GM18505 (cell line): Measurements from ENCODE around the gene DHRSX.
A peak's percentile ranks its signal among the peaks of the same experiment; 100 is the strongest.
"Not testable (repeated sequence)": the region's sequence is repeated elsewhere in the genome, so short reads cannot be mapped to it uniquely, and the experiment has no call there.

Experiments used
- ATAC-seq: cut with Tn5 transposase; IDR thresholded peaks from one replicate; pipeline ENCODE4 v1.9.1; 2021; ENCODE audit not compliant: unreplicated experiment
- POLR2A ChIP-seq: IDR thresholded peaks from 4 replicates; pipeline ENCODE4 v1.6.1; 2011; ENCODE audit warnings: borderline replicate concordance; ENCODE audit not compliant: insufficient read depth, insufficient read length; ENCODE audit errors: extremely low read depth

DHRSX gene

GRCh38 chrX:2507904-2508627, 7.3 kb upstream of the DHRSX start:
- TF ChIP-seq POLR2A: no peak
- no peak for ATAC-seq

- no peak for TF ChIP-seq POLR2A
- no peak for ATAC-seq
These were observed 6.4 kb upstream of the DHRSX start for GRCh38 chrX:2507196-2507595.

GRCh38 chrX:2505341-2505740, 4.6 kb upstream of the DHRSX start:
- not testable (repeated sequence) for ATAC-seq

DNA sequence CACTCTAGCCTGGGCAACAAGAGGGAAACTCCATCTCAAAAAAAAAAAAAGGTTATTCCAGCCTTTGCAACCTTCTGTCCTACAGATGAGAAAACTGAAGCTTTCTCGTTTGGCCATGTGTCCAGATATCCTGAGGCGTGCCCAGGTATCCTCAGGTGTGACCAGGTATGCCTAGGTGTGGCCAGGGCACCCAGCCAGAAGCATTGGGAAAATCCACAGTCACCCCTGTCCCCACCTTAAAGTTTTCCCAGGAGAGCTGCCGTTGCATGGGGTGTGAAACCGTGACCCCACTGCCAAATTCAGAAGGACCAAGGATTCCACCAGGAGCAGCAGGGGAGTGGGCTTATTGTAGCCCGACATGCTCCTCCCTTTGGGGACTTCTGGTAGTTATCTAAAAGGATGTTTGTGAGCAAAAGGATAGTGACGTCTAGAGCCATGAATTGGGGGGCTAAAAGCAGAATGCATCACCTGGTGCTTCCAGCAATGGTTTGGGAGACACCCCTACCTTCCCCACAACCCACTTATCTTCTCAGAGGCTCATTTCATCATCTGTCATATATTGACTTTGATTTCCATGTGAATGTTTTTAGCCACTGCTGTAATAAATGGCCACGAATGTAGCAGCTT, 4.0 kb upstream of the DHRSX start:
- no peak for ATAC-seq
- no peak for TF ChIP-seq POLR2A

DNA sequence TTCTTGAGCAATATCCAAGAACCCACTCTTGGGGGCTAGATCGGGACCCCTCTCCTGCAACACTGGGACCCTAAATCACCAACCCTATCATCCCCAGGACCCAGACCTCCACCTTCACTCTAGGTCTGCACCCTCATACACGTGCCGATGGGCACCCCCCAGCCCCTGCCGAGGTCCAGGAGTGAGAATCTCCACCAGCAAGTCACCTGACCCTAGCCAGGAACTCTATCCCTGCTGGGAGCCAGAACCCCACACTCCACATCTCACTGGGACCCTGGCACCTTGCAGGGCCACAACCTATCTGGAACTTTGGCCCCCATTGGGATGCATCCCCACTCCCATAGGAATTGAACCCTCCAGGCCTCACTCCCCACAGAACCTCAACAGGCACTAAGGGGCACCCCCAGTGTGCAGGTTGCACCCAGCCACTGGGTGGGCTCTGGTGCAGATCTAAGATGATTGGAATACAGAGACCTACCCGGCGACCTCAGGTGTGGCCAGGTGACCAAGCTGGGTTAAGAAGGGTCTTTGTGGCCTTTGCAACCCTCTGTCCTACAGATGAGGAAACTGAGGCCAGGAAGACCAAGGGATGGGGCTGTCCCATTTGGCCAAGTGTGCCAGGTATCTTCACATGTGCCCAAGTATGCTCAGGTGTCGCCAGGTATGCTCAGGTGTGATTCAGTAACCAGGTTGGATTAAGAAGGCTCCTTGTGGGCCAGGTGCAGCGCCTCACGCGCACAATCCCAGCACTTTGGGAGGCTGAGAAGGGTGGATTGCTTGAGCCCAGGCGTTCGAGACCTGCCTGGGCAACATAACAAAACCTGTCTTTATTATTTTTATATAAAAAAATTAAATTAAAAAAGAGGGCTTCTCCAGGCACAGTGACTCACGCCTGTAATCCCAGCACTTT, 3.1 kb upstream of the DHRSX start:
- ATAC-seq: no peak
- TF ChIP-seq POLR2A: no peak

- ATAC-seq: no peak
- no peak for TF ChIP-seq POLR2A
These were observed 2.1 kb upstream of the DHRSX start for GRCh38 chrX:2502668-2503519.

DNA sequence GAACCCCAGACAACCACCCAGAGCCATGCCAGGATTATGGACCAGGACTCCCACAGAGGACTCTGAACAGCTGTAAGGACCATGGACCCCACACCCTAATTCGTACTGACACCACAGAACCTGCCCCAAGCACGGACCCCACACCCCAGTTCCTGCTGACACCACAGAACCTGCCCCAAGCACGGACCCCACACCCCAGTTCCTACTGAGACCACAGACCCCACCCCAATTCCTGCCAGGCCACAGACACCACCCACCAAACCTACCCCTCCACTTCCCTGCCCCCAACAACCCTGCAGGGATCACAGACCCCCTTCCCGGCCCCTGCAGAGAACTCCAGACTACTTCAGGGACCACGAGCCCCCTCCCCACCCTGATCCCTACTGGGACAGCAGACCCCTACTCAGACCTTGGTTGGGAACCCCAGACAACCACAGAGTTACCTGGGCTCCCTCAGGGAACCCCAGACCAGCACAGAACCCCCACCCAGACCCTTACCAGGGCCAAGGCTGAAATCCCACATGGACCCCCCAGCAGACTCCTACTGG, 1.4 kb upstream of the DHRSX start:
- no peak for ATAC-seq

DNA sequence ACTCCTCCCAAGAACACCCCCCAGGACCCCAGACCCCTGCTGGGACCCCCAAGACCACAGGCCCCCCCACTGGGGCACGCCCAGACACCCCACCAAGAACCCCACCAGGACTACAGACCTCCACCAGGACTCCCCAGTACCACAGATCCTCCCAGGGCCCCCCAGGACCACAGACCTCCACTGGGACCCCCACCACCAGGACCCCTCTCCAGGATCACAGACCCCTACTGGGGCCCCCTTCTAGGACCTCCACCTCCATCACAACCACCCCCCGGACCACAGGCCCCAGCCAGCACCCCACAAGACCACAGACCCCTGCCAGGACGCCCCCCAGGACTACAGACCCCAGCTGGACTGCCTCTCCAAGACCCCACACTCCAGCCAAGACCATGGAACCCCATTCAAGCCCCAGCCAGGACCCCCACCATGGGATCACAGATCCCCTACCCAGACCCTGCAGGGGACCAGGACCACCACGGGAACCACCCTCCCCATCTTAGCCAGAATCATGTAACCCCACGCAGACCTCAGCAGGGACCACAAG, 855 bp upstream of the DHRSX start:
- no peak for ATAC-seq
- no peak for TF ChIP-seq POLR2A

More for the DNA sequence above, 1.4 kb upstream of the DHRSX start:
- no peak for TF ChIP-seq POLR2A

DNA sequence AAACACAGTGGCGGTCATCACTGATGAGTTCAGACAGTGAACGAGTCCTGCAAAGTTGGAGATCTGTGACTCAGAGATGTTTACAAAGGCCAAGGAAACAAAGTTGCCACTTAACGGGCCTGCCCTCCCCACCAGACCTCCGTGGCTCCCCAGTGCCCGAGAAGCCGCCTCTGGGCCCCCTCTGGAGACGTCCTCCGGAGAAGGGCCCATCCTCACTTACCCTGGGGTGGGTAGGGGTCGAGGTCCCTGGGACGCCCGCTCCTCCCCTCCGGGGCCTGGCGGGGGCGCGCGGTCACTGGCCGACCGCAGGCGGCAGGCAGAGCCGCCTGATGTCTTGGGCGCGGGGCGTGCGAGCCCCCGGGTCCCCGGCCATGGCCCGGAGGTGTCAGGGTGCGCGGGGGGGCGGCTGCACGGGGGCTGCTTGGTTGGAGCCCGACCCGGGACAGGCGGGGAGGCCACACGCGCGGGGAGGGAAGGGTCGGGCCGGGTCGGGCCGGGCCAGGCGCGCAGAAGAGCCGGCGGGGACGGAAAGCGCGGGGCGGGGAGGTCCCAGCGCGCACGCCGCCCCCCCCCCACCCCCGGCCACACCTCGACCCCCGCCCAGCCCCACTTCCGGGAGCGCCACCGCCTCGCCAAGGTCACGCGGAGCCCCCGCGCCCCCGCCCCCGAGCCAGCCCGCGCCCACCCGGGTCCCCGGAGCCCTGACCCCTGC, 529 bp downstream of the DHRSX start:
- peak; percentile 47 for ATAC-seq
- no peak for TF ChIP-seq POLR2A

DNA sequence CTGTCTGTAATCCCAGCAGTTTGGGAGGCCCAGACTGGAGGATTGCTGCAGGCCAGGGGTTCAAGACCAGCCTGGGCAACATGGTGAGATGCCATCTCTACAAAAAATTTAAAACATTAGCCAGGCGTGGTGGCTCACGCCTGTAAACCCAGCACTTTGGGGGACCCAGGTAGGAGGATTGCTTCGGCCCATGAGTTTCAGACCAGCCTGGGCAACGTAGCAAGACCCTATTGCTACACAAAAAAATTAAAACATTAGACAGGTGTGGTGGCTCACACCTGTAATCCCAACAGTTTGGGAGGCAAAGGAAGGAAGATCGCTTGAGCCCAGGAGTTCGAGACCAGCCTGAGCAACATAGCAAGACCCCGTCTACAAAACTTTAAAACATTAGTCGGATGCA, 1.3 kb downstream of the DHRSX start:
- no peak for ATAC-seq
- no peak for TF ChIP-seq POLR2A

DNA sequence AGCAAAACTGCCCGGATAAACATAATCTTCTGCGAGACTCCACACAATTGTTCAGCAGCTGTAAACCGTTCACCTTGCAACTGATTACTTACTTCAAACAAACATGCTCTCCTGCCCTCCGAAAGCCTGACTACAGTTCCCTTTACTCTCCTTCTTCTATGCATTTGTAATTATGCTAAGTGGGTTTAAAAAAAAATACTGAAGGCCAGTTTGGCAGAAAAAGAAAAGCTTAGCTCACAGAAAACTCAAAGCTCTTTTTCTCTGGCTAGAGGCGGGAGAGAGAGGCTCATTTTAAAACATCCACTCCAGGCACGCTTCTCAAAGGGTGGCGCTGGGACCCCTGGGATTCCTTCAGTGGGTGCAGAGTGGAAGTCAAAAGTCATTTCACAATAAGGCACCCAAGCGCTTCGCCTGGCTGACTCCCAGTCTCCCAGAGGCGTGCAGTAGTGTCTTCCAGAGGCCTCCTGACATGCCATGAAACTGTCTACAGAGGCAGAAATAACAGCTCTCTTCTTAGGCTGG, 1.9 kb downstream of the DHRSX start:
- TF ChIP-seq POLR2A: no peak
- ATAC-seq: no peak
